K562 (cell line): ENCODE results near the gene FBXO4. TPM values are rescaled to one million over a fixed set of nuclear protein-coding genes. Genes with fewer than 3 reads are reported as not detected.

Source experiments
- ATF3 ChIP-seq, 2 experiments: fragments of 450-650 bp in 1 of 2; sonication (generic) in 1 of 2; formaldehyde crosslinking in 1 of 2; IDR thresholded peaks in 1 of 2; conservative IDR thresholded peaks in 1 of 2; 2 replicates each; pipeline versions ENCODE4 v1.6.1 to v1.8.1; 2016 to 2023; ENCODE audit warnings: mild to moderate bottlenecking in 2 of 2, moderate library complexity in 2 of 2, inconsistent platforms in 1 of 2, missing genetic modification reagents in 1 of 2
- CGGBP1 ChIP-seq: fragments of 250-450 bp; sonication (Bioruptor Pico); IDR thresholded peaks from 2 replicates; pipeline ENCODE4 v1.9.0; 2021; ENCODE audit warnings: mild to moderate bottlenecking
- GABPB1 ChIP-seq: sonication (generic); formaldehyde crosslinking; IDR thresholded peaks from 2 replicates; pipeline ENCODE4 v1.8.0; 2022; ENCODE audit warnings: mild to moderate bottlenecking, missing genetic modification reagents
- GATAD2B ChIP-seq: fragments of 450-650 bp; IDR thresholded peaks from 2 replicates; pipeline ENCODE4 v1.6.1; 2017; ENCODE audit warnings: mild to moderate bottlenecking, borderline replicate concordance
- HDAC8 ChIP-seq: fragments of 450-650 bp; IDR thresholded peaks from 2 replicates; pipeline ENCODE4 v1.6.1; 2016; ENCODE audit warnings: mild to moderate bottlenecking, missing genetic modification characterization, moderate library complexity, missing compliant biosample characterization
- HNRNPH1 ChIP-seq: fragments of 200-400 bp; formaldehyde crosslinking; optimal IDR thresholded peaks from 2 replicates; pipeline ENCODE3; 2017; ENCODE audit warnings: low read depth, mild to moderate bottlenecking, low read length, moderate library complexity
- LEF1 ChIP-seq: fragments of 450-650 bp; IDR thresholded peaks from 2 replicates; pipeline ENCODE4 v1.6.1; 2016; ENCODE audit warnings: mild to moderate bottlenecking
- RAD21 ChIP-seq, 2 experiments: fragments of 250-450 bp in 1 of 2; fragments of 450-650 bp in 1 of 2; sonication (Bioruptor Pico) in 1 of 2; formaldehyde crosslinking in 1 of 2; IDR thresholded peaks in 1 of 2; conservative IDR thresholded peaks in 1 of 2; 2 replicates each; pipeline versions ENCODE4 v1.4.0 to v1.8.0; 2020 to 2022; ENCODE audit warnings: mild to moderate bottlenecking in 2 of 2, moderate library complexity in 1 of 2
- SREBF2 ChIP-seq: sonication (generic); formaldehyde crosslinking; IDR thresholded peaks from 2 replicates; pipeline ENCODE4 v1.4.0; 2020; ENCODE audit warnings: mild to moderate bottlenecking, missing genetic modification reagents
- TBL1XR1 ChIP-seq, 2 experiments: IDR thresholded peaks; 2 replicates each; pipeline ENCODE4 v1.6.1; 2012; ENCODE audit warnings: improper control_type of control experiment in 2 of 2, low read length in 2 of 2, mild to moderate bottlenecking in 1 of 2
- TEAD2 ChIP-seq: fragments of 450-650 bp; IDR thresholded peaks from 2 replicates; pipeline ENCODE4 v1.6.1; 2016; ENCODE audit warnings: missing genetic modification characterization, control low read depth, missing compliant biosample characterization
- U2AF1 ChIP-seq: fragments of 200-400 bp; formaldehyde crosslinking; optimal IDR thresholded peaks from 2 replicates; pipeline ENCODE3; 2017; ENCODE audit warnings: mild to moderate bottlenecking, low read depth, low read length, moderate library complexity
- ZFX ChIP-seq: sonication (generic); formaldehyde crosslinking; IDR thresholded peaks from 2 replicates; pipeline ENCODE4 v1.8.0; 2022; ENCODE audit warnings: mild to moderate bottlenecking, missing genetic modification reagents, moderate library complexity
- ZNF146 ChIP-seq: IDR thresholded peaks from one replicate; pipeline ENCODE4 v1.6.1; 2018; ENCODE audit warnings: missing compliant biosample characterization; ENCODE audit not compliant: unreplicated experiment
- ZNF311 ChIP-seq: fragments of 250-450 bp; sonication (Bioruptor Pico); IDR thresholded peaks from 2 replicates; pipeline ENCODE4 v1.4.0; 2020; ENCODE audit warnings: mild to moderate bottlenecking, moderate library complexity
- ZNF395 ChIP-seq: fragments of 200-800 bp; sonication (Bioruptor generic); IDR thresholded peaks from 2 replicates; pipeline ENCODE4 v1.6.1; 2017; ENCODE audit warnings: missing genetic modification characterization, missing compliant biosample characterization
- ZNF445 ChIP-seq: fragments of 250-450 bp; sonication (Bioruptor Pico); IDR thresholded peaks from 2 replicates; pipeline ENCODE4 v1.4.0; 2020; ENCODE audit warnings: low read depth, mild to moderate bottlenecking, moderate library complexity
- ZSCAN29 ChIP-seq: fragments of 450-650 bp; IDR thresholded peaks from 2 replicates; pipeline ENCODE4 v1.6.1; 2017
- polyA plus RNA-seq, 8 experiments: library from polyadenylated mRNA; depleted of rRNA in 4 of 8; stranded (reverse) in 5 of 8; unstranded in 3 of 8; fragments of >200 nt; fragmentation: Nextera tagmentation in 2 of 8; fragmentation: Illumina TruSeq in 1 of 8; extraction: Ambion mirVana in 2 of 8; extraction: Trizol in 1 of 8; gene quantifications; 2 replicates each; pipeline versions ENCODE4 v1.2.1 to v1.2.3, GENCODE V29; 2011 to 2014; ENCODE audit warnings: inconsistent platforms in 1 of 8, missing spikeins in 1 of 8
- total RNA-seq, 7 experiments: library from RNA; depleted of rRNA in 6 of 7; stranded (reverse); fragments of >200 nt in 6 of 7; fragmentation: Illumina TruSeq in 2 of 7; extraction: Trizol in 2 of 7; gene quantifications; 2 replicates each; pipeline versions ENCODE4 v1.2.1 to v1.2.3, GENCODE V29; 2011 to 2021; ENCODE audit warnings: low replicate concordance in 1 of 7
- TF ChIP-seq, protein P1 (sequence below), 2 experiments: fragments of 450-650 bp in 1 of 2; IDR thresholded peaks; 2 replicates each; pipeline ENCODE4 v1.6.1; 2011 to 2017; ENCODE audit warnings: low read depth in 2 of 2, antibody characterized with exemption in 1 of 2, borderline replicate concordance in 1 of 2, low read length in 1 of 2, mild to moderate bottlenecking in 1 of 2, mixed read lengths in 1 of 2; ENCODE audit not compliant: control insufficient read depth in 1 of 2
- TF ChIP-seq, protein P2 (sequence below), 2 experiments: fragments of 200-800 bp in 1 of 2; sonication (Bioruptor generic) in 1 of 2; sonication (generic) in 1 of 2; formaldehyde crosslinking in 1 of 2; IDR thresholded peaks in 1 of 2; conservative IDR thresholded peaks in 1 of 2; 2 replicates each; pipeline versions ENCODE4 v1.5.0 to v1.6.1; 2016 to 2020; ENCODE audit warnings: missing compliant biosample characterization in 1 of 2, missing genetic modification characterization in 1 of 2, missing genetic modification reagents in 1 of 2

FBXO4 gene
- total and polyA plus RNA-seq, 9 of the 15 experiments (the other 6 are each of a cell fraction or from before 2014, with no cell fraction given): 5.9 to 33.4 (median 19.6) TPM

DNA sequence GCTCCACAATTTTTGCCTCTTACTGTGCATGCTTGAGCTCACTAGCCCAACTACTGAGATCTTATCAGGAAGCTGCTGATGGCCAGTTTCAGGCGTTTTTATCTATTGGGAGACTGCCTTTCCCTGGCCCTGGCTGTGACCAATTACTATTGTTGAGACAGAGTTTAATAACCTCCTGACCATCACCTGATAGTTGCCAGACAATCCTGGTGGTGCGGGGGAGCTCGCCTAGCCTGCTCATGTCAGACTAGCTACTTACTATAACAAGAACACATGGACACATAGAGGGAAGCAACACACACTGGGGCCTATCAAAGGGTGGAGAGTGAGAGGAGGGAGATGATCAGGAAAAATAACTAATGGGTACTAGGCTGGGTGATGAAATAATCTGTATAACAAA is 41.8 kb upstream of the FBXO4 start (continued):
- TF ChIP-seq, protein P1, sequence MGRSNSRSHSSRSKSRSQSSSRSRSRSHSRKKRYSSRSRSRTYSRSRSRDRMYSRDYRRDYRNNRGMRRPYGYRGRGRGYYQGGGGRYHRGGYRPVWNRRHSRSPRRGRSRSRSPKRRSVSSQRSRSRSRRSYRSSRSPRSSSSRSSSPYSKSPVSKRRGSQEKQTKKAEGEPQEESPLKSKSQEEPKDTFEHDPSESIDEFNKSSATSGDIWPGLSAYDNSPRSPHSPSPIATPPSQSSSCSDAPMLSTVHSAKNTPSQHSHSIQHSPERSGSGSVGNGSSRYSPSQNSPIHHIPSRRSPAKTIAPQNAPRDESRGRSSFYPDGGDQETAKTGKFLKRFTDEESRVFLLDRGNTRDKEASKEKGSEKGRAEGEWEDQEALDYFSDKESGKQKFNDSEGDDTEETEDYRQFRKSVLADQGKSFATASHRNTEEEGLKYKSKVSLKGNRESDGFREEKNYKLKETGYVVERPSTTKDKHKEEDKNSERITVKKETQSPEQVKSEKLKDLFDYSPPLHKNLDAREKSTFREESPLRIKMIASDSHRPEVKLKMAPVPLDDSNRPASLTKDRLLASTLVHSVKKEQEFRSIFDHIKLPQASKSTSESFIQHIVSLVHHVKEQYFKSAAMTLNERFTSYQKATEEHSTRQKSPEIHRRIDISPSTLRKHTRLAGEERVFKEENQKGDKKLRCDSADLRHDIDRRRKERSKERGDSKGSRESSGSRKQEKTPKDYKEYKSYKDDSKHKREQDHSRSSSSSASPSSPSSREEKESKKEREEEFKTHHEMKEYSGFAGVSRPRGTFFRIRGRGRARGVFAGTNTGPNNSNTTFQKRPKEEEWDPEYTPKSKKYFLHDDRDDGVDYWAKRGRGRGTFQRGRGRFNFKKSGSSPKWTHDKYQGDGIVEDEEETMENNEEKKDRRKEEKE (IDR thresholded peaks at IDR 0.05; ENCODE audit: borderline replicate concordance in 1 of 2, control insufficient read depth in 1 of 2, low read depth in 2 of 2, low read length in 1 of 2): no peak
- TF ChIP-seq HDAC8 (no peak), ATF3 (IDR thresholded peaks at IDR 0.05) (peak; percentile 60; the same call in 1 of the 2 replicates), ATF3 (CRISPR knock-in tag; conservative IDR thresholded peaks at IDR 0.05) (no peak), SREBF2 (CRISPR knock-in tag) (no peak), ZSCAN29 (no peak), ZNF311 (CRISPR knock-in tag) (no peak), U2AF1 (no peak), GATAD2B (peak; percentile 63; the same call in 1 of the 2 replicates), CGGBP1 (CRISPR knock-in tag) (no peak), HNRNPH1 (no peak), ZNF445 (CRISPR knock-in tag) (no peak), ZFX (peak; percentile 55), GABPB1 (CRISPR knock-in tag) (no peak), LEF1 (peak; percentile 67; the same call in 1 of the 2 replicates), TBL1XR1 (IDR thresholded peaks at IDR 0.05; ENCODE audit: low read length in 2 of 2) (peak in 1 of 2 experiments; percentile 63; a peak in 1 of 4 replicates), RAD21 (CRISPR knock-in tag; conservative IDR thresholded peaks at IDR 0.05 in 1 of 2, IDR thresholded peaks at IDR 0.05 in 1 of 2) (0 out of 4 replicates have a peak, but pooled peaks of 1 of the 2 experiments have one; percentile 15), ZNF146 (CRISPR knock-in tag) (no peak), TEAD2 (no peak), ZNF395 (CRISPR knock-in tag) (peak; percentile 55; the same call in 1 of the 2 replicates)
- TF ChIP-seq, protein P2, sequence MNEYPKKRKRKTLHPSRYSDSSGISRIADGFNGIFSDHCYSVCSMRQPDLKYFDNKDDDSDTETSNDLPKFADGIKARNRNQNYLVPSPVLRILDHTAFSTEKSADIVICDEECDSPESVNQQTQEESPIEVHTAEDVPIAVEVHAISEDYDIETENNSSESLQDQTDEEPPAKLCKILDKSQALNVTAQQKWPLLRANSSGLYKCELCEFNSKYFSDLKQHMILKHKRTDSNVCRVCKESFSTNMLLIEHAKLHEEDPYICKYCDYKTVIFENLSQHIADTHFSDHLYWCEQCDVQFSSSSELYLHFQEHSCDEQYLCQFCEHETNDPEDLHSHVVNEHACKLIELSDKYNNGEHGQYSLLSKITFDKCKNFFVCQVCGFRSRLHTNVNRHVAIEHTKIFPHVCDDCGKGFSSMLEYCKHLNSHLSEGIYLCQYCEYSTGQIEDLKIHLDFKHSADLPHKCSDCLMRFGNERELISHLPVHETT (CRISPR knock-in tag; conservative IDR thresholded peaks at IDR 0.05 in 1 of 2, IDR thresholded peaks at IDR 0.05 in 1 of 2): 0 out of 4 replicates have a peak, but pooled peaks of 1 of the 2 experiments have one; percentile 31
